ENCODE measurements around the gene WWOX. TPM values are rescaled to one million over a fixed set of nuclear protein-coding genes. Genes with fewer than 3 reads are reported as not detected.

WWOX gene
- polyA plus RNA-seq, 3 donors, result 36.4 to 36.6 (median 36.5) TPM

GRCh38 chr16:78184238-78185183 lies 85.1 kb downstream of the WWOX start:
- DNase-seq, result peak; percentile 36

DNA sequence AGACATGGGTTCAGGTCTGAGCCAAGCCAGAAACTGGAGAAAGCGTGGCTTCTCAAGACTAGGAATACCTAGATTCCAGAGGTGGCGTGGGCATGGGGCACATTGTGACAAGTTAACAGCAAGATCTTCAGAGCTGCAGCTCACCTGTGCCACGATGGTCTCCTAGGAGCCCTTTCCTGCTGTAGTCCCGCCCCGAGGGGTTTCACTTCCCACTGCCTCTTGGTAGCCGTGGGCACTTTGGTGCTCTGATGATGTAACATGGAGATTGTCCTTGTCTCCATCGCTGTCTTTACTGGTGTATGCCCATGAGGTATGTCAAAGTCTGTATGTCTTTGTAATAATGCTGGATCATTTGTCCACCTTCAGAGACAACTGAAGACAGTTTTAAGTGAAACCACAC lies 89.7 kb downstream of the WWOX start:
- DNase-seq, result no peak

- DNase-seq, result no peak
These were observed 93.5 kb downstream of the WWOX start for GRCh38 chr16:78192734-78193488.

DNA sequence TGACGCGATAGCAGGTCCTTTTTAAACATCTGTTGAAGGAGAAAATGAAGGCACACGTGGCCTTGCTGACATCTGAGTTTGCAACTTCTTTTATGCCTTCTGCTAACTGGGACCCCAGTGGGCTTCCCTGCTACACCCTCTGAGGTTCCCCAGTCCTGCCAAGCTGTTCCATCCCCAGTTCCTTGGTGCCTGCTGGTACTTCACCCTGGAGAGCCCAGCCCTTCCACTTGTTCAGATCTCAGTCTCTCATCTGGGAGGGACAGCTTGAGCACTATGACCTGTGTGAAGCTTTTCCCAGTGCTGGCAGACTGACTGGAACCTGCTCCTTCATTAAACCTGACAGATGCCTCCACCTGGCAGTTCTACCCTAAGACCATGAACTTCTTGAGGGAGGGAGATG lies 95.5 kb downstream of the WWOX start:
- no peak for DNase-seq

DNA sequence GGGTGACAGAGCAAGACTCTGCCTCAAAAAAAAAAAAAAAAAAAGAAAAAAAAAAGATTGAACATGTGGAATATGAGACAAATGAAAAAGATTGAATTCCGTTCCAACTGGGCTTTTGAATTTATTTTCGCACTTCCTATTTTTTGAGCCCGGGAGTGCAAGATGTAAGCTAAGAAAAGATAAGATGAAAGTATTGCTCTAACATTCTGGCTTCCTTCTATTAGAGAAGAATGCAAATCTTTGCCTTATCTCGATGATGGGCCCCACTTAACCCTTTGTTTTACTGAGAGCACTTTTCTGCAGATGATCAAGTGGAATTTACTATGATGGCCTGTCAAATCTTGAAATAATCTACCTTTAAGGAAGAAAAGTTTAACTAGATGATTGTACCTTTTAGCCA lies 96.3 kb downstream of the WWOX start:
- DNase-seq, result no peak

- no peak for DNase-seq
These were observed 97.0 kb downstream of the WWOX start for GRCh38 chr16:78196502-78196901.

DNA sequence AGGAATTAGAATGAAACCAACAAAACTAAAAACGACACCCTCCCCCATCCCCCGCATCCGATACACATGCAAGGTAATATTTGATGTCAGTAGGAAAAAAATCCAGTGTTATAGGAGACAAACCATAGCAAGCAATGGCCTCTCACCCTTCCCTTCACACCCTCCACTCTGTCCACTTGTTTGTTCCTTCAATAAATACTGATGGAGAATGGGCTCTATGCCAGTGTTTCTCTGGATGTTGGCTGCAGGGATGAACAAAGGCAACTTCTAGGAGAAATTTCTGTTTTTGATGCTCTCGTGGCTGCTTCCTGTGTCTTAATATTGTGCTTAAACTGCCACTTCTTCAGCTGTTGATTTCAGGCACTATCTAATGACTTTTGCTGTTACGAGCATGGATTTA lies 98.8 kb downstream of the WWOX start:
- DNase-seq, result no peak

DNA sequence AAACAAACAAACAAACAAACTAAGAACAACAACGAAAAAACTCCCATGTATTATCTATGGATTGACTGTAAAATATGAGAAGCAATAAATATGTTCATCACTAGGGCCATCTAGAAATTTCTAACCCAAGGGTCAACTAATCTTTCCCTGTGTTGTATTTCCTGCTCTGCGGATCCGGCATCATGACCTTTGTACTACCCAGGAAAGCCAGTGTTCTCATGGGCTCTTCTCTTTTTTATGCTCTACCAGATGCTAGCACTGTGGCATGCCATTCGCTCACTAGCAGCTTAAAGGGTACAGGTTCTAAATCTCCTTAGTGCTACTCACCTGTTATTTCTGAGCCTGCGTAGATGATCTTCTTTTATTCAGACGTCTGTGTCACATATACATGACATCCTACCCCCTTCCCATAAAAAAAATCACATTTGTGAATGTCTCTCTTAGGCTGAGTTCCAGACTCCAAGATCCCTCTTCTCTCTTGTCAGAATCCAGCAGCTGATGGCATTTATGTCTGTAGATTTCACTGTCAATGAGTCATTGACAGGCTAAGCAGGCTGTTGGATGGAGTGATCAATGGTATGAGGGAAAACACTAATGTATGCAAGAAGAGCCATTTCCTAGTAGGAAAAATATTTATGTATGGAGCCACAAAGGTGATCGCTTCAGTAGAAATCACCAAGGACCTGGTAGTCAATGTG lies 100.0 kb downstream of the WWOX start:
- DNase-seq, result no peak

GRCh38 chr16:78200023-78200389 lies 100.6 kb downstream of the WWOX start:
- no peak for DNase-seq

GRCh38 chr16:78200623-78201096 lies 101.2 kb downstream of the WWOX start:
- DNase-seq, result no peak

DNA sequence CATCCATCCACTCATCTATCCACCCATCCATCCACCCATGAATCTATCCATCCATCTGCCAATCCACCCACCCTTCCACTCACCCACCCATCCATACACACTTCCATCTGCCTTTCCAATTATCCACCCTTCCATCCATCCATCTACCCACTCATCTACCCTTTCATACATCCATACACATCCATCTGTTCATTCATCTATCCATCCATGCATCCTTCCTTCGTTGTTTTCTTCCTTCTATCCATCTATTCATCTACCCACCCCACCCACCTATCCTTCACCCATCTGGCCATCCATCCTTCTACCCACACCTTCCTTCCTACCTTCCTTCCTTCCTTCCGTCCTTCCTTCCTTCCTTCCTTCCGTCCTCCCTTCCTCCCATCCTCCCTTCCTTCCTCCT lies 106.1 kb downstream of the WWOX start:
- no peak for DNase-seq

GRCh38 chr16:78206623-78207223 lies 107.3 kb downstream of the WWOX start:
- no peak for DNase-seq

DNA sequence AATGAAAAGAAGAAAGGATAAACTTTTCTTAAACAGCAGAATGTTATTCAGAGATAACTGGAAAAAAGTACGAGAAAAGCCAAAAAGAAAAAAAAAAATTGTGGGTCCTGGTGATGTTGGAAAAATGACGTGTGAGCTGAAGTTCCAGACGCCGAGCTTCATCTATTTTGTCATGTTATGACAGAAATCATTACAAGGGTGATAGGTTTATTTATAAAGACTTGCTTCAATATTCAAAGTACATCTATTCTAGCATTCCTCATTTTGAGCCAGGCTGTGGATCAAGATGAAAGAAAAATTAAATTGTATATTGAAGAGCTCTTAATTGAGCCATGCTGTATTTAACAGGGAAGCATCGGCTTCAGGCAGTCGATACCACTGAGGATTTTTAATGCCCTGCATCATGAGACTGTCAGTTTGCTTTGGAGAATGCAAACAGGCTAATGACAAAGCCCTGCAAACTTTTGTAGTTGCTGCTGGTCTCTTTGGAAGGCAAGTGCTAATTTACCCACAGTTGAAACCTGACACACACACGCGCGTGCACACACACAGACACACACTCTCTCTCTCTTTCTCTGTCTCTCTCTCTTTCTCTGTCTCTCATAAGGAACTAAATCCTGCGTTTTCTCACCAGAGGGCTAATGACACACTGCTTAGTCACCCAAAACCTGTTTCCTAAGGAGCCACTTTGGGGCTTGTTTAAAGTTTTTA lies 110.7 kb downstream of the WWOX start:
- no peak for DNase-seq

- DNase-seq, result no peak
These were observed 111.7 kb downstream of the WWOX start for GRCh38 chr16:78211020-78211599.

GRCh38 chr16:78211946-78212345 lies 112.5 kb downstream of the WWOX start:
- no peak for DNase-seq

- DNase-seq, result no peak
These were observed 113.2 kb downstream of the WWOX start for GRCh38 chr16:78212674-78213073.

DNA sequence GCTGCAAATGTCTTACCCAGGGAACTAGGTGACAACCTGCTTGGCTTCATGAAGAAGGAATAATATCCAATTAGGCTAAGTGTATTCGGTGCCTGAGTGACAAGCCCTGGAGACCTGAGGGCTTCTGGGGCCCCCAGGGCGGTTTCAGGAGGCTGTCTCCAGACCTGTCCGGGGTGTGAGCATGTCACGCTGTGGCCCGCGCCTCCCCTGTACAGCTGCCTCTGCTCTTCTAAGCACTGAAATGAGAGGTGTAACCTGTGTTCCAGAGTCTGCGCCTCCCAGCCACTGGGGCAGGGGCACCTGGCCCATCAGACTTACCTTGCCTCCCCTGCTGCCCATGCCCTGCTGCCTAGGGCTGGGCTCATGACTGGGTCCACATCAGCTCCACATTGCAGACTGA lies 114.3 kb downstream of the WWOX start:
- DNase-seq, result no peak

DNA sequence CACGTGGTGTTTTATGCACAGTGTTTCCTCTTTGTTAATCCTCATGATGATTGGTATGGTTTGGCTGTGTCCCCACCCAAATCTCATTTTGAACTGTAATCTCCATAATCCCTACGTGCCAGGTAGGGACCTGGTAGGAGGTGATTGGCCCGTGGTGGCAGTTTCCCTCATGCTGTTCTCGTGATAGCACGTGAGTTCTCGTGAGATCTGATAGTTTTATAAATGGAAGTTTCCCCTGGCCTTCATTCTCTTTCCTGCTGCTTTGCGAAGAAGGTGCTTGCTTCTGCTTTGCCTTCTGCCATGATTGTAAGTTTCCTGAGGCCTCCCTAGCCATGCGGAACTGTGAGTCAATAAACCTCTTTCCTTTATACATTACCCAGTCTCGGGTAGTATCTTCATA lies 115.8 kb downstream of the WWOX start:
- no peak for DNase-seq

DNA sequence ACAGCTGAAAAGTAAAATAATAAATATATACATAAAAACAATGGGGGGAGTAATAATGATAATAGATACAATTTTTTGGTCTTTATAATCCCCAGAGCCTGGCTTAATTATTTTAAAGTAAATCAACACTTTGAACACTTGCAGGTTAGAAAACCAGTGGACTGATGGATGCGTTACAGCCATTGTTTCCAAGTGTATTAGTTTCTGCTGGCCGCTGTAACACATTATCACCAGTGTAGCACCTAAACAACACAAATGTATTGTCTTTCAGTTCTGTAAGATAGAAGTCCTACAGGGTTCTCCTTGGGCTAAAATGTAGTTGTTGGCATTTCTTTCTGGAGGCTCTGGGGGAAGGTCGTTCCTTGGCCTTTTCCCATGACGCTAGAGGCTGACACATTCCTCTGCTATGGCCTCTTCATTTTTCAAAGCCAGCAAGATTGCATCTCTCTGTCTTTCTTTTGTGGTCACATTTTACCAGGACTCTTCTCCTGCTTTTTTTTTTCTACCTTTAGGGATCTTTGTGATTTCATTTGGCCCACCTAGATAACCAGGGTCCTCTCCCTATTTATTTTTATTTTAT lies 116.8 kb downstream of the WWOX start:
- no peak for DNase-seq

GRCh38 chr16:78217276-78217675 lies 117.8 kb downstream of the WWOX start:
- no peak for DNase-seq

GRCh38 chr16:78218279-78218678 lies 118.8 kb downstream of the WWOX start:
- DNase-seq, result no peak

Data from renal pelvis (tissue), 4 donors.